RKO (cell line): Measurements from ENCODE around the gene DENND6A.
"Not testable (repeated sequence)": the region's sequence is repeated elsewhere in the genome, so short reads cannot be mapped to it uniquely, and the experiment has no call there.

Experiments used
- DNase-seq: peaks from one replicate; pipeline ENCODE4 v3.0.0-alpha.2; 2016; ENCODE audit warnings: low spot score

Gene DENND6A, protein sequence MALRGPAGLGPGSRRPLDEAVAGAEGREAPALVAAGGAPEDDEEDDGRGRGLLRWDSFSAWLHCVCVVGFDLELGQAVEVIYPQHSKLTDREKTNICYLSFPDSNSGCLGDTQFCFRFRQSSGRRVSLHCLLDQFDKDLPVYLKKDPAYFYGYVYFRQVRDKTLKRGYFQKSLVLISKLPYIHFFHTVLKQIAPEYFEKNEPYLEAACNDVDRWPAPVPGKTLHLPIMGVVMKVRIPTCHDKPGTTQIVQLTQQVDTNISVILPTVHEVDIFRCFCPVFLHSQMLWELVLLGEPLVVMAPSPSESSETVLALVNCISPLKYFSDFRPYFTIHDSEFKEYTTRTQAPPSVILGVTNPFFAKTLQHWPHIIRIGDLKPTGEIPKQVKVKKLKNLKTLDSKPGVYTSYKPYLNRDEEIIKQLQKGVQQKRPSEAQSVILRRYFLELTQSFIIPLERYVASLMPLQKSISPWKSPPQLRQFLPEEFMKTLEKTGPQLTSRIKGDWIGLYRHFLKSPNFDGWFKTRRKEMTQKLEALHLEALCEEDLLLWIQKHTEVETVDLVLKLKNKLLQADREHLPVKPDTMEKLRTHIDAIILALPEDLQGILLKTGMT

DNA sequence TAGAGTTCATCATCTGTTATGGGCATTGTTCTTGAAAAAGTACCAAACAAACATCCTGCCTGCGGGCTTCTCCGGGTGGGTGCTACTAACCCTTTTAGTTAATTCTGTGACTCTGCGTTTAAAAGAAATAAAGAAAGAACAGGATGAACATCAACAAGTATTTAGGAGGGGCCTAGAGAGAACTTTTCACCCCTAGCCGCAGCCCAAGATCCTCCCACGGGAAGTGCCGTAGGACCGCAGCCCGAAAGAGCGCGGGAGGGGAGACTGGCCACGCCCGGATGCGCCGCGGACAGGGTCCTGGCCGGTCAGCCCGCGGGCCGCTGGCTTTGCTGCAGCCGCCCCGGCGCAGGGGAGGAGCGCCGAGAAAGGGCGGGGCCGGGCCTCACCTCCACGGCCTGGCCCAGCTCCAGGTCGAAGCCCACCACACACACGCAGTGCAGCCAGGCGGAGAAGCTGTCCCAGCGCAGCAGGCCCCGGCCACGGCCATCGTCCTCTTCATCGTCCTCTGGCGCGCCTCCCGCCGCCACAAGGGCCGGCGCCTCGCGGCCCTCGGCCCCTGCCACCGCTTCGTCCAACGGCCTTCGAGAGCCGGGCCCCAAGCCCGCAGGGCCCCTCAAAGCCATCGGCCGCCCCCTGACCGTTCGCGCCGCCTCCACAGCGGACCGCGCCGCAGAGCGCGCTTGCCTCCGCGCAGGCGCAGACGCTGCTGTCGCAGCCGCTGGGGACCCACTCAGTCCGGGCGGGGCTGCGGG is at the start of gene DENND6A:
Gene DENND6A (minus strand): TSS at position 682 of the 752 bp plus-strand sequence. CDS start 59 bp downstream, at position 623.
- DNase-seq = peak; percentile 95

DNA sequence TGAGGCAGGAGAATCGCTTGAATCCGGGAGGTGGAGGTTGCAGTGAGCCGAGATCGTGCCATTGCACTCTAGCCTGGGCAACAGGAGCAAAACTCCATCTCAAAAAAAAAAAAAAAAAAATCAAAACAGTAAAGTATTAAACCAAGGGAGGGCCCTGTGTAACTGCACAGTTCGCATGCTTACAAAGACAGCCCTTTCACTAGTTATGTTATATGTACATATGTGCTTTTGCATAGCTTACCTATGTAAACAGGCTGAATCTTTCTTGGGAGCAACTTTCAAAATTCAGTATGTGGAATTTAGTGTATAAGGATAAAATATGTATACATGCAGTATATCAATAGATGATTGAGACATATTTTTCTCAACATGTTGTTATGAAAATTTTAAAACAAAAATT is 47.1 kb upstream of the DENND6A start:
- DNase-seq = no peak

DNA sequence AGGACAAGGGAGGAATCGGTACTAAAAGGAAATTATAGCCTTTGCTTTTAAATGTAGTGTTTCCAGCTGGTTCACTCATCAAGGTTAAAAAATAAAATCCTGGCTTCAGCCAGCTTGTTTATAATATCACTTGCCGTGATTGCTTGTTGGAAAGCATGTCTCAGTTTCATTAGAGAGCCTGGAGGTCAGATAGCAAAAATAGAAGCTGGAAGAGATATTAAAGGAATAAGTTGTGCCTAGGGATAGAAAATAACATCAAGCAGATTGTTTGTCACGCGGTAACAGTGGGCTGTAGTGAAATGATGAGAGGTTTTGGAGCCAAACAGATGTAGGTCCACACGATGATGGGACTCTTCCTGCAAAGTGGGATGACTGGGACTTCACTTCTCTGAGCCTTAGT is 45.5 kb upstream of the DENND6A start:
- DNase-seq = no peak

DNA sequence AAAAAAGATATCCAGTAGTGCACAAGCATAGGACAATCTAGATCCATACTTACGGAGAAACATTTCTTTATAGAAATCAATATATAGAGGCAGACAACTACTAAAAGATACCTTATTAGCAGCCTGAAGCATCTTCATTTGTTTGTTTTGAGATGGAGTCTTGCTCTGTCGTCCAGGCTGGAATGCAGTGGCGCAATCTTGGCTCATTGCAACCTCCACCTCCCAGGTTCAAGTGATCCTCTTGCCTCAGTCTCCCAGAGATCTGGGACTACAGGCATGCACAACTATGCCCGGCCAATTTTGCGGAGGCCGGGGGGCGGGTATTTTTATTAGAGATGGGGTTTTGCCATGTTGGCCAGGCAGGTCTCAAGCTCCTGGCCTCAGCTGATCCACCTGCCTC is 45.0 kb upstream of the DENND6A start:
- DNase-seq = no peak

DNA sequence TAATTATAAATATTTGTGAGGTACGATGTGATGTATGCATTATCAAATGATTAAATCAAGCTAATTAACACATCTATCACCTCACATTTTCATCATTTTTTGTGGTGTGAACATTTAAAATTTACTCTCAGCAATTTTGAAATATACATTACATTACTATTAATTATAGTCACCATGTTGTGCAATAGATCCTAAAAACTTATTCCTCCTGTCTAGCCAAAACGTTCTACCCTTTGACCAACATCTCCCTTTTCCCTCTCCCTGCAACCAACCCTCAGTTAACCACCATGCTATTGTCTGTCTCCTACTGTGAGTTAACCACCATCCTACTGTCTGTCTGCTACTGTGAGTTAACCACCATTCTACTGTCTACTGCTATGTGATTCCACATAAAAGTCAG is 42.5 kb upstream of the DENND6A start:
- no peak for DNase-seq

DNA sequence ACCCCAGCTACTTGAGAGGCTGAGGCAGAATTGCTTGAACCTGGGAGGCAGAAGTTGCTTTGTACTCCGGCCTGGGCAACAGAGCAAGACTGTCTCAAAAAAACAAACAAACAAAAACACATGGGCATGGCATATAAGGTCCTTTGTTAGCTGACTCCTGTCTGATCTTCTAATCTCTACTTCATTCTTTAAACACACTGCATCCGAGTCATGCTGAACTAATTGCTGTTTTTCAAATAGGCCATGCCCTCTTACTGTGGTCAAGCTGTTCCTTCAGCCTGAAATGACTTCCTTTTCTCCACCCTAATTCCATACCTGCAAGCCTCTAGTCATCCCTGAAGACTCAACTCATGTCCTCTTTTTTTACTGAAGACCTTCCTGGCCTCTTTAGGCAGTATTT is 40.9 kb upstream of the DENND6A start:
- no peak for DNase-seq

DNA sequence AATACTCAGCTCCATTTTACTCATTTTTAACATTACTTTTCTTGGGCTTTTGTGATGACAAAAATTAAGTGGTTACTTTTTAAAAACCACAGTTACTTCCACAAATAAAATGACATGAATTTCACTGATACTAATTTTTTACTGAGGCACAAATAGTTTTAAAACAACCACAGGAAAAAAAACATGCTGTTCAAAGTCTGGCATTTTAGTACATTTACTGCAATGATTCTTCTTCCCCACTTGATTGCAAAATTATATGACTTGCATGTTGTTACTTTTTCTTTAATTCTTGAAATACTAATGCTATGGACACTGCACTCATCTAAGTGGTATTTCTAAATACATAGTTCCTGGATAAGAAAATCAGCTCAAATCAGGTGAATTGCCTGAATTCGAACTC is 38.4 kb upstream of the DENND6A start:
- no peak for DNase-seq

DNA sequence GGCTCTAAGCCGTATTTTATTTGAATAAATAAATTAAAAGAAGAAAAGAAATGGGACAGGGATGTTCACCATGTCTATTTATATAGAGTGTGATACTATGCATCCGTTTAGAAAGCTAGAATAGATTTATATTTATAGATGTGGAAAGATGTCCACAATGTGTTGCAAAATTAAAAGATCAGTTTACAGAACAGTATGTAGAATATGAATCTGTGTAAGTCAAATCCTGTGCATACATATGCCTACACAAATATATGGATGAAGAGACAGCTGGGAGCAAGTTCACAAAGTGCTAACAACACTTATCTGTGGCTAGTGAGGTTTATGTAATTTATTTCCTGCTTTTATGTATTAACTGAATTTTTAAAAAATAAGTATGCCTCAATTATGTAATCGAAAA is 37.8 kb upstream of the DENND6A start:
- DNase-seq = no peak

DNA sequence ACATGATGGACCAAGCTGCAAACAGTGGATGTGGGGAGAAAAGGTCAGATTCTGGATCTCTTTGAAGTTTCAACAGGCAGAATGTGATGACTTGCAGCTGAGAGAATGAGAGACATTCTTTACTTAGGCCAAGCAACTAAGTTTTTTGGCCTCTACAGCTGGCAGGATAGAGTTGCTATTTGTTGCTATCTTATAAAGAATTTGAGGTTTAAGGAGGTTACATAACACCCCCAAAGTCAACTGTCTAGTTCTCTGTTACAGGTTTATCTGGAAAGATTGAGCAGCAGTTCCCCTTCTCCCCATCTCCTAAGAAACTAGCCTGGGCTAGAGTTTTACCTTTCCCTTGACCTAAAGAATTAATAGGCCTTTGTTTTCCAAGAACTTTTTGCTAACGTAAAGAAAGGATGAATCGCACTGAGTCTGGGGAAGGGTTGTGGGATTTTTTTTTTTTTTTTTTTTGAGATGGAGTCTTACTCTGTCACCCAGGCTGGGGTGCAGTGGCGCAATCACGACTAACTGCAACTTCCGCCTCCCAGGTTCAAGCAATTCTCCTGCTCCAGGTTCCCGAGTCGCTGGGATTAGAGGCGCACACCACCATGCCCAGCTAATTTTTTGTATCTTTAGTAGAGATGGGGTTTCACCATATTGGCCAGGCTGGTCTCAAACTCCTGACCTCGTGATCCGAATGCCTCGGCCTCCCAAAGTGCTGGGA is 36.6 kb upstream of the DENND6A start:
- no peak for DNase-seq

DNA sequence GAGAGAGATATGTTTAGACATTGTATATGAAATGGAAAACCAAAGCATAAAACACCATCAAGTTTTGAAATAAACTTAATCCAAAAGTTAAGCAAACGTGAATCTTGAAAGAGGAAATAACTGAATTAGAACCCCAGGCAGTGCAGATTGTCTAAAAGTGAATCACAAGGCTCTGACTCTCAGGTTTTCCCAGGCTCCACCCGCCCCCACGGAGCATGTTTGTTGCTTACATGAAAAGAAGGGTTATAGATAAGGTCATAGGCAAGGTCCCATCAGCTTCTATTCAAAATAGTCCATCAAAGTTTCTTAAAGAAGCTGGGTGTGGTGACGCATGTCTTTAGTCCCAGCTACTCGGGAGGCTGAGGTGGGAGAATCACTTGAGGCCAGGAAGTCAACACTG is 34.2 kb upstream of the DENND6A start:
- no peak for DNase-seq

DNA sequence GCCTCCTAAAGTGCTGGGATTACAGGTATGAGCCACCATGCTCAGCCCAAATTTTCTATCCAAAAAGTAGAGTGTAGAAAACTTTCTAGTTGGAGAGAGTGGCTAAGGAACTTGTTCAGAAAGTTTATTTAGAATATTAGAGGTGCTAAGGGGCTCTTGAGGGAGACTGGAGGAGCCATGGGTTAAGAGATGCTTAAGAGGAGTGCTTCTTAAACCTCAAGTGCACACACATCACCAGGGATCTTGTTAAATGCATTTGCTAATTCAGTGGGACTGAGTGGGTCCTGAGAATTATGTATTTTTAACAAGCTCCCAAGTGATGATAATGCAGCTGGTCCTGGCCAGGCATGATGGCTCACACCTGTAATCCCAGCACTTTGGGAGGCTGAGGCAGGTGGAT is 33.5 kb upstream of the DENND6A start:
- no peak for DNase-seq

DNA sequence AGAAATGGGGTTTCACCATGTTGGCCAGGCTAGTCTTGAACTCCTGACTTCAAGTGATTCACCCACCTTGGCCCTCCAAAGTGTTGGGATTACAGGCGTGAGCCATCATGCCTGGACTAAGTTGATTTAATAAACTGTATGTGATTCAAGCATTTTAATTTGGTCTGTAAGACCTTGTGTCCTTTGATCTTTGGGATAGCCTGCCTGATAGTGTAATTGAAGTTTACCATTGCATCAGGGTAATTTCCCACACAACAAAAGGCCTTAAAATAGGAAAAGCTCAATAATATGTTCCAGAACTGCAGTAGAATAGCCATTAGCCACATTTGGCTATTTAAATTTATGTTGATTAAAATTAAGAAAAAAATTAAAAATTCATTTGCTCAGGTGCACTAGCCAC is 25.2 kb upstream of the DENND6A start:
- DNase-seq = no peak

DNA sequence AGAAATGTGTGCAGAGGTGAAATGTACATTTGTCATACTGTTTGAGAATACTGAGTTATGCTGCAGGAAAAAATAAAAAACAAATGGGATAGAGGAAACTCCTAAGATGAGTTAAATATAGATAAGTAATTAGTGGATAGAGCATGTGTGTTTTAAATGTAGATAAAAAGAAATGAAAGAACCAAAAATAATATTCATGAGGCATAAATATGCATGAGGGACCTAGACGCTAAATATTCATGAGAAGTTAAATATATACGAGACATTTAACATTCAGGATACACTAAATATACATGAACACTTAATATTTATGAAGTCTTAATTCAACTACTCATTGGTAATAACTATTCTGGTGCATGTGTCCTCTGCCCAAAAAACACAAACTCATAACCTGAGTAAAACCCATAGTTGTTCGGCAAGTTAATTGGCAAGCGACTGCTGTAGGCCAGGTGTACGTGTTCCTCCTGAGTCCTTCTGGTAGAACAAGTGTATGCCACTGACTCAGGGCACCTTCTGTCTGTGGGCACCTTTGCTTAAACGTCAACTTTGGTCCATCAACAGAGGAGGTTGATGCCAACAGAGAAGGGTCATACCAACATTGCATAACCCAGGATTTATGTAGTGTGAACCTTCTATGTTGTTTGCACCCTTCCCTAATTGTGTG is 24.5 kb upstream of the DENND6A start:
- DNase-seq = no peak

DNA sequence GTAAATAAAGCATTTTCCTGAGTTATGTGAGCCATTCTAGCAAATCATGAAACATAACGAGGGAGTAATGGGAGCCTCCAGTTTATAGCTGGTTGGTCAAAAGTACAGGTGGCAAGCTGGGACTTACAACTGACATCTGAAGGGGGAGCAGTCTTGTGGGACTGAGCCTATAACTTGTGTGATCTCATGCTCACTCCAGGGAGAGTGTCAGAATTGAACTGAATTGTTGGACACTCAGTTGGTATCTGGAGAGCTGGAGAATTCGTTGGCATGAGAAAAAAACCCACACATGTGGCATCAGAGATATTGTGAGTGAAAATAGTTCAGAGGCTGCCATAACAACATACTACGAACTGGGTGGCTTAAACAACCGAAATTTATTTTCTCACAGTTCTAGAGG is 22.8 kb upstream of the DENND6A start:
- no peak for DNase-seq

DNA sequence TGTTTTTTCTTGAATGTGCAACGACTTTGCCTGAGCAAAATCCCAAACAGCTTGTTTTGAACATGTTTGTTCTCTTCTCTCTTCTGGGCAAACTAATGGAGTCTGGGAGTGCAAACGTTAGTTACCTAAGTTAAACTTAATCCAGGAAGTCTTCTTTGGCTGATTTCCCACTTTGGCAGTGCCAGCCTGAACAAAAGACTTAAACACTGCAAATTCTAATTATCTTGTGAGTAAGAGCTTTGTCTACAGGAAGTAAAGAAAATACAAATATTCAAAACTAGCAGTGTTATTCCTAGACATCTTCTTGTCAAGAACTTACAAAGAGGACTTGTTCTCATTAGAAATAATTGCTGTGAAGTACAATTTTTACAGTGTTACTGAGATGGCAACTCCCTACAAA is 16.7 kb upstream of the DENND6A start:
- DNase-seq = no peak

DNA sequence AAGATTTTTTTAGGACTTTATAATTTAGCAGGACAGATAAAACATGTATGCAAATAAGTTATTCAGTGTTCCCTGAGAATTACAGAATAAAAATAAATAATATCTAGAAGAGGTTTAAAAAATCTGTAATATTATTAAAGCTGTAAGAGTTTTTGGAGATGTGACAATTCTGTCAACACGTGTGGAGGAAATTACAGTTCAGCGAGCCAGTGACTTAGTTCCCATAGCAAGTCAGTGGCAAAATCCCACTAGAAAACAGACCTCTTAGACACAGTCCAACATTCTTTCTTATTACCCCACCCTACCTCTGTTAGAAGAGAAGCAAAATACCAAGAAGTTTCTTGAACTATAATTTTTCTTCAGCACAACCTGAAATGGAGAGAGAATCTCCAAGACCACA is 16.2 kb upstream of the DENND6A start:
- no peak for DNase-seq

DNA sequence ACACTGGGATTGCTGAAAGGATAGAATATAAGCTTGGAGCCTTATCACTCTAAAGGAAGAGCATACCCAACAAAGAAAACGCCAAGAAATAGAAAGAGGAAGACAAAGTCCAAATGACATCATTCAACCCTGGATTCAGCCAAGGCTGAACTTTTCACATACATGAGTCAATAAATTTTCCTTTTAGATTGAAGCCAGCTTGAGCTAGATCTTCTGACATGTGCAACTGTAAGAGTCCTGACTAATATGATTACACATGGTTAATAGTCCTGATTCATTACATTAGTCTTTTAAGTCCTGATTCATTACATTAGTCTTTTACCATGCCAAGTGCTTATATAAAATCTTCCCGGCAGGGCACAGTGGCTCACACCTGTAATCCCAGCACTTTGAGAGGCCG is 13.6 kb upstream of the DENND6A start:
- peak; percentile 100 for DNase-seq

DNA sequence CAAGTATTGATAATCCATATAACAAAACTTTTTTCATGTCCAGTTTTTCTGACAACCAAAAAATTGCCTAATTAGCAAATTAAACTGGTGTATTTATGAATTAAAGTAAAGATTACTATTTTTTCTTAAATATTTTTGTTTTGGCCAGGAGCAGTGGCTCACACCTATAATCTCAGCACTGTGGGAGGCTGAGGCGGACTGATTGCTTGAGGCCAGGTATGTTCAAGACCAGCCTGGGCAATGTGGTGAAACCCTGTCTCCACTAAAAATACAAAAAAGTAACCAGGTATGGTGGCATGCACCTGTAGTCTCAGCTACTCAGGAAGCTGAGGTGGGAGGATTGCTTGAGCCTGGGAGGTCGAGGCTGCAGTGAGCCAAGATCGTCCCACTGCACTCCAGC is 12.5 kb upstream of the DENND6A start:
- not testable (repeated sequence) for DNase-seq

DNA sequence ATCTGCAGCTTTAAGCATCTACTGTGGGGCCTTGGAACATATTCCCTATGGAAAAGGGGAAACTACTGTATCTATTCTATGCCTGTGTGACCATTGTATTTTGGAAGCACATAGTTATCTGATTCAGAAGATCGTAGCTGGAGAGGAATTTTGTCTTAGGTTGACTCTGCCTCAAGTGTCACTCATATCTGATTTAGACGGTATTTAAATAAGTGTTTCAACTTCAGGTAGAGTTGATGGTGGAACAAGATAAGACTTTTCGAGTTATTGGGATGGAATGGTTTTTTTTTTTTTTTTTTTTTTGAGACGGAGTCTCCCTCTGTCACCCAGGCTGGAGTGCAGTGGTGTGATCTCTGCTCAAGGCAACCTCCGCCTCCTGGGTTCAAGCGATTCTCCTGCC is 8.9 kb upstream of the DENND6A start:
- DNase-seq = no peak

DNA sequence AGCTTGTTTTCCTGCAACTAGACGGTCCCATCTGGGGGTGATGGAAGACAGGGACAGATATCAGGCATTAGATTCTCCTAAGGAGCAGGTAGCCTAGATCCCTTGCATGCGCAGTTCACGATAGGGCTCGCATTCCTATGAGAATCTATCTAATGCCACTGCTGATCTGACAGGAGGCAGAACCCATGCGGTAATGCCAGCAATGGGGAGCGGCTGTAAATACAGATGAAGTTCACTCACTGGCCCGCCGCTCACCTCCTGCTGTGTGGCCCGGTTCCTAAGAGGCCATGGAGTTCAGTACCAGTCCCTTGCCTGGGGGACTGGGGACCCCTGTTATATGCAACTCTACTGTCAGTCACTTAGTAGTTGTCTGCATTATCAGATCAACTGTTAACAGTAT is 7.9 kb upstream of the DENND6A start:
- no peak for DNase-seq

DNA sequence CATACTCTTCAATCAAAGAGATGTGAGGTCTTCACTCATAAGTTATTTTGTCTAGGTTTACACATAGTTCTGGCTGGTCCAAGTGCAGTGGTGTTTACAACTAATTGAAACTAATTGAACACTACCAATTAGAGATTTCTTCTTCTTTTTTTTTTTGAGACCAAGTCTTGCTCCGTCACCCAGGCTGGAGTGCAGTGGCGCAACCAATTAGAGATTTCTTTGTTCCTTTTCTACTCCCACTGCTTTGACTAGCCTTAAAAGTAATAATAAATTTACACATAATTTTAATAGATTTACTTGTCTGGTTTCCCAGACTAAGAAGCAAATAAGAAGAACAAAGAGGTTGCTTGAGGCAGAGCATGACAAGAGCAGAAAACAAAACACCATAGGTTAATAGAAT is 6.7 kb upstream of the DENND6A start:
- no peak for DNase-seq

DNA sequence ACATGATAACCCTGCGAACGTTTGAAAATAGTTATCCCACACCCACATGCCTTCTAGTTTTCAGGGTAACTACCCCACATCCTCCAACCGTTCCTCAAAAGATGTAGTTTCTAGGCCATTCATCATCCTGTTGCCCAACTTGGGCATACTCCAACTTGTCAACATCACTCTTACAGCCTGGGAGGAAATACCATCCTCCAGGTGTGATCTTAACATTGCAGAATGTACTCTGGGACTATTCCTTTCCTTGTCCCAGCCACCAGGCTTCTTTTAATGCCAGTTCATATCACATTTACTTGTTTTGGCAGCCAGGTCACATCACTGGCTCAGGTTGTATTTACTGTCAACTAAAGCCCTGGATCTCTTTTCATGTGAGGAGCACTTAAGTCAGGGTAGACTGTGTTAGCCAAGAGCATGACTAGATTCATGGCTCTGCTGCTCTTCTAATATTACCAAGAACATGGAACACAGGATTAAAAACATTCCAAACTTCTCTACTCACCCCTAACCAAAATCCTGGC is 4.0 kb upstream of the DENND6A start:
- no peak for DNase-seq
